ENCODE results near the gene ZC3H7B.
A peak's percentile ranks its signal among the peaks of the same experiment; 100 is the strongest.
"Not testable (repeated sequence)": the region's sequence is repeated elsewhere in the genome, so short reads cannot be mapped to it uniquely, and the experiment has no call there.

ZC3H7B gene

GRCh38 chr22:41288245-41288946 lies 12.9 kb upstream of the ZC3H7B start:
- DNase-seq = peak; percentile 22

GRCh38 chr22:41289671-41290070 lies 11.7 kb upstream of the ZC3H7B start:
- DNase-seq = no peak

- DNase-seq = no peak
These were observed 10.8 kb upstream of the ZC3H7B start for GRCh38 chr22:41290262-41291221.

GRCh38 chr22:41294816-41295215 lies 6.5 kb upstream of the ZC3H7B start:
- not testable (repeated sequence) for DNase-seq

GRCh38 chr22:41296826-41297667 lies 4.3 kb upstream of the ZC3H7B start:
- no peak for DNase-seq

- DNase-seq = no peak
These were observed 664 bp upstream of the ZC3H7B start for GRCh38 chr22:41300661-41301060.

- no peak for DNase-seq
These were observed 869 bp downstream of the ZC3H7B start for GRCh38 chr22:41302021-41302767.

GRCh38 chr22:41302811-41303210 lies 1.5 kb downstream of the ZC3H7B start:
- no peak for DNase-seq

- DNase-seq = no peak
These were observed 4.3 kb downstream of the ZC3H7B start for GRCh38 chr22:41305646-41306045.

GRCh38 chr22:41308054-41308453 lies 6.7 kb downstream of the ZC3H7B start:
- no peak for DNase-seq

- DNase-seq = no peak
These were observed 7.2 kb downstream of the ZC3H7B start for GRCh38 chr22:41308544-41308947.

GRCh38 chr22:41310336-41310735 lies 9.0 kb downstream of the ZC3H7B start:
- no peak for DNase-seq

- no peak for DNase-seq
These were observed 10.2 kb downstream of the ZC3H7B start for GRCh38 chr22:41311487-41311886.

GRCh38 chr22:41314821-41315220 lies 13.5 kb downstream of the ZC3H7B start:
- DNase-seq = no peak

- no peak for DNase-seq
These were observed 14.3 kb downstream of the ZC3H7B start for GRCh38 chr22:41315586-41315985.

- DNase-seq = no peak
These were observed 19.3 kb downstream of the ZC3H7B start for GRCh38 chr22:41320416-41321240.

GRCh38 chr22:41324821-41325528 lies 23.6 kb downstream of the ZC3H7B start:
- DNase-seq = no peak

- DNase-seq = no peak
These were observed 25.8 kb downstream of the ZC3H7B start for GRCh38 chr22:41327124-41327523.

- DNase-seq = no peak
These were observed 28.8 kb downstream of the ZC3H7B start for GRCh38 chr22:41330169-41330568.

GRCh38 chr22:41332217-41332939 lies 31.1 kb downstream of the ZC3H7B start:
- no peak for DNase-seq

Measured in NCI-H446 treated with DMSO at 0.1 percent for 48 hours (cell line).